ENCODE data around the gene MYO1E.

MYO1E gene

GRCh38 chr15:59230531-59231055 is 142.1 kb downstream of the MYO1E start:
- Histone ChIP-seq H3K27ac (ENCODE audit: low read depth, low read length) (no peak overlapping the region), H3K4me1 (ENCODE audit: control insufficient read depth, insufficient read depth, low read length, unreplicated experiment) (peaks cover 15% of the 10 kb centered on the region), H2AFZ (ENCODE audit: low read length, unreplicated experiment) (no peak overlapping the region), H3K36me3 (ENCODE audit: insufficient read depth, low read length) (peaks cover 24% of the 10 kb centered on the region), H3K27me3 (ENCODE audit: insufficient read depth, low read length) (no peaks in the 10 kb centered on the region), H3K79me2 (ENCODE audit: control insufficient read depth, insufficient read depth, low read length, unreplicated experiment) (no peaks in the 10 kb centered on the region), H3K4me3 (ENCODE audit: low read depth, low read length) (no peak overlapping the region)

GRCh38 chr15:59229453-59229852 is 143.2 kb downstream of the MYO1E start:
- Histone ChIP-seq H3K36me3 (ENCODE audit: insufficient read depth, low read length) (peaks cover 21% of the 10 kb centered on the region), H3K4me1 (ENCODE audit: control insufficient read depth, insufficient read depth, low read length, unreplicated experiment) (peaks cover 17% of the 10 kb centered on the region), H3K4me3 (ENCODE audit: low read depth, low read length) (no peak overlapping the region), H3K27ac (ENCODE audit: low read depth, low read length) (no peak overlapping the region), H3K27me3 (ENCODE audit: insufficient read depth, low read length) (no peaks in the 10 kb centered on the region), H3K79me2 (ENCODE audit: control insufficient read depth, insufficient read depth, low read length, unreplicated experiment) (no peaks in the 10 kb centered on the region), H2AFZ (ENCODE audit: low read length, unreplicated experiment) (no peak overlapping the region)

GRCh38 chr15:59229015-59229414 is 143.7 kb downstream of the MYO1E start:
- H2AFZ ChIP-seq (ENCODE audit: low read length, unreplicated experiment): no peak overlapping the region
- peaks cover 24% of the 10 kb centered on the region for H3K36me3 ChIP-seq (ENCODE audit: insufficient read depth, low read length)
- H3K27me3 ChIP-seq (ENCODE audit: insufficient read depth, low read length): no peaks in the 10 kb centered on the region
- no peak overlapping the region for H3K4me3 ChIP-seq (ENCODE audit: low read depth, low read length)
- H3K79me2 ChIP-seq (ENCODE audit: control insufficient read depth, insufficient read depth, low read length, unreplicated experiment): no peaks in the 10 kb centered on the region
- peaks cover 21% of the 10 kb centered on the region for H3K4me1 ChIP-seq (ENCODE audit: control insufficient read depth, insufficient read depth, low read length, unreplicated experiment)
- H3K27ac ChIP-seq (ENCODE audit: low read depth, low read length): no peak overlapping the region

- no peak overlapping the region for H3K4me3 ChIP-seq (ENCODE audit: low read depth, low read length)
- peaks cover 20% of the 10 kb centered on the region for H3K4me1 ChIP-seq (ENCODE audit: control insufficient read depth, insufficient read depth, low read length, unreplicated experiment)
- H3K36me3 ChIP-seq (ENCODE audit: insufficient read depth, low read length): peaks cover 40% of the 10 kb centered on the region
- no peaks in the 10 kb centered on the region for H3K79me2 ChIP-seq (ENCODE audit: control insufficient read depth, insufficient read depth, low read length, unreplicated experiment)
- H2AFZ ChIP-seq (ENCODE audit: low read length, unreplicated experiment): no peak overlapping the region
- H3K27ac ChIP-seq (ENCODE audit: low read depth, low read length): no peak overlapping the region
- no peaks in the 10 kb centered on the region for H3K27me3 ChIP-seq (ENCODE audit: insufficient read depth, low read length)
Observed at GRCh38 chr15:59227021-59227420, 145.7 kb downstream of the MYO1E start.

- no peak overlapping the region for H3K27ac ChIP-seq (ENCODE audit: low read depth, low read length)
- no peak overlapping the region for H3K4me3 ChIP-seq (ENCODE audit: low read depth, low read length)
- peaks cover 41% of the 10 kb centered on the region for H3K36me3 ChIP-seq (ENCODE audit: insufficient read depth, low read length)
- H2AFZ ChIP-seq (ENCODE audit: low read length, unreplicated experiment): no peak overlapping the region
- no peaks in the 10 kb centered on the region for H3K79me2 ChIP-seq (ENCODE audit: control insufficient read depth, insufficient read depth, low read length, unreplicated experiment)
- no peaks in the 10 kb centered on the region for H3K27me3 ChIP-seq (ENCODE audit: insufficient read depth, low read length)
- H3K4me1 ChIP-seq (ENCODE audit: control insufficient read depth, insufficient read depth, low read length, unreplicated experiment): peaks cover 23% of the 10 kb centered on the region
Observed at GRCh38 chr15:59224474-59224873, 148.2 kb downstream of the MYO1E start.

- Histone ChIP-seq H3K27ac (ENCODE audit: low read depth, low read length) (no peak overlapping the region; the same call in 1 of the 2 replicates), H3K4me3 (ENCODE audit: low read depth, low read length) (no peak overlapping the region), H3K27me3 (ENCODE audit: insufficient read depth, low read length) (no peaks in the 10 kb centered on the region), H2AFZ (ENCODE audit: low read length, unreplicated experiment) (no peak overlapping the region), H3K4me1 (ENCODE audit: control insufficient read depth, insufficient read depth, low read length, unreplicated experiment) (peaks cover 23% of the 10 kb centered on the region), H3K79me2 (ENCODE audit: control insufficient read depth, insufficient read depth, low read length, unreplicated experiment) (no peaks in the 10 kb centered on the region), H3K36me3 (ENCODE audit: insufficient read depth, low read length) (peaks cover 40% of the 10 kb centered on the region)
Observed at GRCh38 chr15:59223736-59224135, 148.9 kb downstream of the MYO1E start.

- H3K4me3 ChIP-seq (ENCODE audit: low read depth, low read length): no peak overlapping the region
- peak overlapping the region; percentile 86; the same call in 1 of the 2 replicates for H3K27ac ChIP-seq (ENCODE audit: low read depth, low read length)
- no peaks in the 10 kb centered on the region for H3K79me2 ChIP-seq (ENCODE audit: control insufficient read depth, insufficient read depth, low read length, unreplicated experiment)
- H3K4me1 ChIP-seq (ENCODE audit: control insufficient read depth, insufficient read depth, low read length, unreplicated experiment): peaks cover 23% of the 10 kb centered on the region
- no peaks in the 10 kb centered on the region for H3K27me3 ChIP-seq (ENCODE audit: insufficient read depth, low read length)
- no peak overlapping the region for H2AFZ ChIP-seq (ENCODE audit: low read length, unreplicated experiment)
- peaks cover 37% of the 10 kb centered on the region for H3K36me3 ChIP-seq (ENCODE audit: insufficient read depth, low read length)
Observed at GRCh38 chr15:59222906-59223550, 149.6 kb downstream of the MYO1E start.

- Histone ChIP-seq H2AFZ (ENCODE audit: low read length, unreplicated experiment) (no peak overlapping the region), H3K79me2 (ENCODE audit: control insufficient read depth, insufficient read depth, low read length, unreplicated experiment) (no peaks in the 10 kb centered on the region), H3K36me3 (ENCODE audit: insufficient read depth, low read length) (peaks cover 28% of the 10 kb centered on the region), H3K4me3 (ENCODE audit: low read depth, low read length) (no peak overlapping the region), H3K27me3 (ENCODE audit: insufficient read depth, low read length) (no peaks in the 10 kb centered on the region), H3K4me1 (ENCODE audit: control insufficient read depth, insufficient read depth, low read length, unreplicated experiment) (peaks cover 23% of the 10 kb centered on the region), H3K27ac (ENCODE audit: low read depth, low read length) (peak overlapping the region; percentile 86)
Observed at GRCh38 chr15:59221511-59222505, 150.9 kb downstream of the MYO1E start.

GRCh38 chr15:59218710-59219109 is 154.0 kb downstream of the MYO1E start:
- no peaks in the 10 kb centered on the region for H3K79me2 ChIP-seq (ENCODE audit: control insufficient read depth, insufficient read depth, low read length, unreplicated experiment)
- H3K27me3 ChIP-seq (ENCODE audit: insufficient read depth, low read length): no peaks in the 10 kb centered on the region
- no peak overlapping the region for H3K4me3 ChIP-seq (ENCODE audit: low read depth, low read length)
- peaks cover 31% of the 10 kb centered on the region for H3K36me3 ChIP-seq (ENCODE audit: insufficient read depth, low read length)
- H3K27ac ChIP-seq (ENCODE audit: low read depth, low read length): no peak overlapping the region
- H3K4me1 ChIP-seq (ENCODE audit: control insufficient read depth, insufficient read depth, low read length, unreplicated experiment): peaks cover 17% of the 10 kb centered on the region
- no peak overlapping the region for H2AFZ ChIP-seq (ENCODE audit: low read length, unreplicated experiment)

- Histone ChIP-seq H2AFZ (ENCODE audit: low read length, unreplicated experiment) (no peak overlapping the region), H3K4me3 (ENCODE audit: low read depth, low read length) (no peak overlapping the region), H3K27me3 (ENCODE audit: insufficient read depth, low read length) (no peaks in the 10 kb centered on the region), H3K4me1 (ENCODE audit: control insufficient read depth, insufficient read depth, low read length, unreplicated experiment) (peaks cover 17% of the 10 kb centered on the region), H3K27ac (ENCODE audit: low read depth, low read length) (no peak overlapping the region), H3K36me3 (ENCODE audit: insufficient read depth, low read length) (peaks cover 27% of the 10 kb centered on the region), H3K79me2 (ENCODE audit: control insufficient read depth, insufficient read depth, low read length, unreplicated experiment) (no peaks in the 10 kb centered on the region)
Observed at GRCh38 chr15:59217876-59218498, 154.7 kb downstream of the MYO1E start.
